Chondrocyte (in vitro differentiated cells): Measurements from ENCODE around the gene PATL2. TPM values are rescaled to one million over a fixed set of nuclear protein-coding genes. Genes with fewer than 3 reads are reported as not detected.

Source experiments
- DNase-seq: peaks from one replicate; pipeline ENCODE4 v3.0.0; 2021; ENCODE audit warnings: mixed read lengths, low spot score
- H3K27ac Mint-ChIP-seq: one replicate; pipeline ENCODE4 v1.8.0; 2021; ENCODE audit warnings: mild to moderate bottlenecking, moderate library complexity, mixed read lengths; ENCODE audit not compliant: unreplicated experiment
- H3K27me3 Mint-ChIP-seq: 2 replicates; pipeline ENCODE4 v1.8.0; 2021; ENCODE audit warnings: low read depth, mixed read lengths
- H3K36me3 Mint-ChIP-seq: 2 replicates; pipeline ENCODE4 v1.8.0; 2021; ENCODE audit warnings: low read depth, mixed read lengths
- H3K4me1 Mint-ChIP-seq: 2 replicates; pipeline ENCODE4 v1.8.0; 2021; ENCODE audit warnings: low read depth, mild to moderate bottlenecking, mixed read lengths
- H3K4me3 Mint-ChIP-seq: one replicate; pipeline ENCODE4 v1.8.0; 2021; ENCODE audit warnings: mild to moderate bottlenecking, moderate library complexity, mixed read lengths; ENCODE audit not compliant: unreplicated experiment
- H3K9me3 Mint-ChIP-seq: 2 replicates; pipeline ENCODE4 v1.8.0; 2021; ENCODE audit warnings: low read depth, mixed read lengths
- total RNA-seq: library from RNA; stranded (reverse); gene quantifications from 3 replicates; pipeline ENCODE4 v1.2.1, GENCODE V29; 2021
- TF ChIP-seq, protein P1 (sequence below): fragments of 200-600 bp; sonication (generic); IDR thresholded peaks from 2 replicates; pipeline ENCODE4 v1.5.0; 2021; ENCODE audit warnings: antibody characterized with exemption, mild to moderate bottlenecking, moderate library complexity

PATL2 gene
- total RNA-seq, 1 donor from 2014 or later, result not detected

- Mint-ChIP-seq H3K27ac (no peak overlapping the region), H3K4me3 (no peak overlapping the region), H3K36me3 (peaks cover 32% of the 10 kb centered on the region), H3K9me3 (no peaks in the 10 kb centered on the region), H3K4me1 (no peaks in the 10 kb centered on the region), H3K27me3 (no peaks in the 10 kb centered on the region)
- no peak for DNase-seq
- TF ChIP-seq, protein P1, sequence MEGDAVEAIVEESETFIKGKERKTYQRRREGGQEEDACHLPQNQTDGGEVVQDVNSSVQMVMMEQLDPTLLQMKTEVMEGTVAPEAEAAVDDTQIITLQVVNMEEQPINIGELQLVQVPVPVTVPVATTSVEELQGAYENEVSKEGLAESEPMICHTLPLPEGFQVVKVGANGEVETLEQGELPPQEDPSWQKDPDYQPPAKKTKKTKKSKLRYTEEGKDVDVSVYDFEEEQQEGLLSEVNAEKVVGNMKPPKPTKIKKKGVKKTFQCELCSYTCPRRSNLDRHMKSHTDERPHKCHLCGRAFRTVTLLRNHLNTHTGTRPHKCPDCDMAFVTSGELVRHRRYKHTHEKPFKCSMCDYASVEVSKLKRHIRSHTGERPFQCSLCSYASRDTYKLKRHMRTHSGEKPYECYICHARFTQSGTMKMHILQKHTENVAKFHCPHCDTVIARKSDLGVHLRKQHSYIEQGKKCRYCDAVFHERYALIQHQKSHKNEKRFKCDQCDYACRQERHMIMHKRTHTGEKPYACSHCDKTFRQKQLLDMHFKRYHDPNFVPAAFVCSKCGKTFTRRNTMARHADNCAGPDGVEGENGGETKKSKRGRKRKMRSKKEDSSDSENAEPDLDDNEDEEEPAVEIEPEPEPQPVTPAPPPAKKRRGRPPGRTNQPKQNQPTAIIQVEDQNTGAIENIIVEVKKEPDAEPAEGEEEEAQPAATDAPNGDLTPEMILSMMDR, result no peak
These were observed 94.1 kb downstream of the PATL2 start for GRCh38 chr15:44616974-44617373.

Other genes starting within 250 kb of the PATL2 start
- 93.1 to 108 TPM (median 98.0 TPM) in 3 replicates for gene EIF3J, start 174.2 kb downstream of the PATL2 start, total RNA-seq
- gene SPG11, start 47.7 kb downstream of the PATL2 start, total RNA-seq, result 41.2 to 58.5 TPM (median 45.4 TPM) in 3 replicates
- 496 to 595 TPM (median 582 TPM) in 3 replicates for gene B2M, start 194 bp upstream of the PATL2 start, total RNA-seq
- gene TRIM69, start 25.2 kb upstream of the PATL2 start, total RNA-seq, result 9.7 to 16.6 TPM (median 12.9 TPM) in 3 replicates
- not detected in 3 replicates for gene TERB2, start 245.4 kb upstream of the PATL2 start, total RNA-seq